HUES6 (cell line): Measurements from ENCODE around the gene ATP10A.
"Not testable (repeated sequence)": the region's sequence is repeated elsewhere in the genome, so short reads cannot be mapped to it uniquely, and the experiment has no call there.

ENCODE experiments used
- H3K27ac ChIP-seq: 2 replicates; pipeline ENCODE4 v1.7.0; 2013; ENCODE audit warnings: low read depth, mild to moderate bottlenecking, low read length, inconsistent platforms
- H3K27me3 ChIP-seq: 2 replicates; pipeline ENCODE4 v1.6.1; 2013; ENCODE audit warnings: low read length; ENCODE audit not compliant: control insufficient read depth, insufficient read depth
- H3K36me3 ChIP-seq: 2 replicates; pipeline ENCODE4 v1.6.1; 2013; ENCODE audit warnings: low read length; ENCODE audit not compliant: control insufficient read depth, insufficient read depth
- H3K4me1 ChIP-seq: 2 replicates; pipeline ENCODE4 v1.6.1; 2013; ENCODE audit warnings: low read length; ENCODE audit not compliant: control insufficient read depth, insufficient read depth
- H3K4me3 ChIP-seq: 2 replicates; pipeline ENCODE4 v1.5.1; 2013; ENCODE audit warnings: low read depth, low read length
- H3K9ac ChIP-seq: one replicate; pipeline ENCODE4 v1.6.1; 2013; ENCODE audit warnings: mild to moderate bottlenecking, low read length
- H3K9me3 ChIP-seq: 2 replicates; pipeline ENCODE4 v1.6.1; 2013; ENCODE audit warnings: low read depth, low read length; ENCODE audit not compliant: control insufficient read depth, insufficient read depth

Gene ATP10A

DNA sequence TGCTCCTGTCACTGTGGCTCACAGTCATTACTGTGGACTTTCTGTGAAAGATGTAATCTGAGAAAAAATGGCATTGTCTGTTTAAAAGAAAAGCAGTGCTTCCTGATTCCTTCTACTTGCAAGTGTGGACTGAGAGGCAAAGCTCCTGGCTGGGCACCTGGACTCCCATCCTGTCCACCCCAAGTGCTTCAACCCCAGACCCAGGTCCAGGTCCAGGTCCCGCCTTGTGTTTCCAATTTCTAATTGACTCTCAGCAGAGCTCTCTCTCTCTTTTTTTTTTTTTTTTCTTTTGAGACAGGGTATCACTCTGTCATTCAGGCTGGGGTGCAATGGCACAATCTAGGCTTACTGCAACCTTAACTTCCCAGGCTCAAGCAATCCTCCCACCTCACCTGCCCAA, 94.9 kb downstream of the ATP10A start:
- Histone ChIP-seq H3K27me3 (no peaks in the 10 kb centered on the region), H3K4me3 (no peak overlapping the region), H3K9ac (no peak overlapping the region), H3K4me1 (no peaks in the 10 kb centered on the region; the same call in 1 of the 2 replicates), H3K9me3 (no peaks in the 10 kb centered on the region), H3K27ac (no peak overlapping the region), H3K36me3 (no peaks in the 10 kb centered on the region)

DNA sequence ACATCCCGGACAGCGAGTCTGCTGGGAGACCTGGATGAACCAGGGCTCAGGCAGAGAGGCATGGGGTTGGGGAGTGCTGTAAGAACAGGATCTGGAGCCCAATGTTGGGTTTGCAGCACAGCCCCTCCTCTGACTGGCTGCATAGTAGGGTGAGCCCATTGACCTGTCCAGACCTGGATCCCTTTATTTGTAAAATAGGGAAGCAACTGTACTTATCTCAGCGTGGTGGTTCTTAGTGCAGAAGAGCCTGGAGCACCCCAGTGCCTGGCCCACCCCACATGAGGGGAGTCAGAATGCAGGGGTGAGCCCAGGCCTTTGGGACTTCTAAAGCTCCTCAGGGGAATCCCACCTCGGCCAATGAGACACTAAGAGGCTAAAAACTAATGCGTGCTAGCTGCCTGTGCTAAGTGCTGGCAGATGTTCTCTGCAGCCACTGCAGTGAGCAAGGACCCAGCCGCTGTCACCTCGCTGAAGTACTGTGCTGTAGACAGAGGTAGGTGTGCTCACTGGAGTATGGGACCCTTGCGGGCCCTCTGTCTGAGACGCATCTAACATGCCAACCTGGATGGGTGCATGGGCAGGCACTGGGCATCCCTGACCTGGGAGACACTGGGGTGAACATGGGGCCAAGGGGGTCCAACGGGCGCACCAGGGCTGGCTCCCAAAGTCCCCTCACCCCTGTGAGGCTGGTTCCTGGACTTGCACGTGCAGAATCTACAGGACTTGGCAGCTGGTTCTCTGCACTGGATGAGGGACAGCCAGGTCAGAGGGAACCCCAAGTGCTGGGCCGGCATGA, 95.6 kb downstream of the ATP10A start:
- no peaks in the 10 kb centered on the region for H3K27me3 ChIP-seq
- H3K9ac ChIP-seq: no peak overlapping the region
- H3K4me3 ChIP-seq: no peak overlapping the region
- no peak overlapping the region for H3K27ac ChIP-seq
- no peaks in the 10 kb centered on the region; the same call in 1 of the 2 replicates for H3K4me1 ChIP-seq
- H3K36me3 ChIP-seq: no peaks in the 10 kb centered on the region
- no peaks in the 10 kb centered on the region for H3K9me3 ChIP-seq

DNA sequence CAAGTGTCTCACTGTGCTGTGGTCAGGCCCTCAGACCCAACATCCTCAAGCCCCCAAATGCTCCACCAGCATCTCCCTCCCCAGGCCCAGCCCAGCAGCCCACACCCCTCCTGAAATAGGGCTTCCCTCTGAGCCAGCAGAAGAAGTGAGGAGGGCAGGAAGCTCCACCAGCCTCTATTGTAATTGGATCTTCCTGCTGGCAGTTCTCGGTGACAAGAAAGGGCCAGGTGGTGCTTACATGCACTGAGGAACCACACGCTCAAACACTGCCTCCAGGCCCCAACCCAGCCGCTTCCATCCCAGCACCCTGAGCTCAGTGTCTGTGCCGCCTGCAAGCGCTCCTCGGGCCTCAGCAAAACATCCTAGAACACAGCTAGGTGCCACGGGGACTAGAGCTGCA, 96.7 kb downstream of the ATP10A start:
- Histone ChIP-seq H3K4me1 (no peaks in the 10 kb centered on the region; the same call in 1 of the 2 replicates), H3K9ac (no peak overlapping the region), H3K36me3 (no peaks in the 10 kb centered on the region), H3K27me3 (no peaks in the 10 kb centered on the region), H3K4me3 (no peak overlapping the region), H3K27ac (no peak overlapping the region), H3K9me3 (no peaks in the 10 kb centered on the region)

DNA sequence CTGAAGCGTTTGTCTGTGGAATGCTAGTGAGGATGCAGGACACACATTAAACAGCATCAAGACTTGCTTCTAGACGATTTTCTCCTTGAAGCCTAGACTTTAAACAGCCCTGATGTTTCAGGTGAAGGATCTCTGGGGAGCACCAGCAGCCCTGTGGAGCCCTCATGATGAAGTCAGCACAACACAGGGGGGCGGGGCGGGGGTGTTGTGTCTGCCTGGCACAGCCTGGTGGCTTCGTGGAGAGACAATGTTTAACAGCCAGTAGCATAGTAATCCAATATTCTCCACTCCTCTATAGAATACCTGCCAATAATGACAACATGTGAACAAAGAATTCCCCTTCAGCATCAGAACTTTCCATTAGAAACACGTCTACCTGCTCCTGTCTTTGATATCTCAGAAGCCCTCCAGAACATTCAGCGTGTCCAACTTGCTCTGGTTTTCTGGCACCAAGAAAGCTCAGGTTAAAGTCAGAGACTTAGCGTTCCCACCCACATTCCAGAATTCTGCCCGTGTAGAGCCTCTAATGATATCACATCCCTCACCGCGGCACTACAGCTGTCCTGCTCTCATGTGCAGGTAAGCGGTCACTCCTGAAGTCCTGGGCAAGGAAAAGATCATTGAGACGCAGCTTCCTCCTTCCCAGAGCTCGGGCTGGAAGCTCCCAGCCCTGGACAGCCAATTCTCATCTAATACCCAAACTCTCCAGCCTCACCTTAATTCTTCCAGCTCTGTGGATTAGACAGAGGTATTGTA, 98.0 kb downstream of the ATP10A start:
- no peaks in the 10 kb centered on the region for H3K36me3 ChIP-seq
- no peak overlapping the region for H3K27ac ChIP-seq
- no peak overlapping the region for H3K4me3 ChIP-seq
- H3K9me3 ChIP-seq: no peaks in the 10 kb centered on the region
- H3K4me1 ChIP-seq: no peaks in the 10 kb centered on the region; the same call in 1 of the 2 replicates
- H3K27me3 ChIP-seq: no peaks in the 10 kb centered on the region
- no peak overlapping the region for H3K9ac ChIP-seq

DNA sequence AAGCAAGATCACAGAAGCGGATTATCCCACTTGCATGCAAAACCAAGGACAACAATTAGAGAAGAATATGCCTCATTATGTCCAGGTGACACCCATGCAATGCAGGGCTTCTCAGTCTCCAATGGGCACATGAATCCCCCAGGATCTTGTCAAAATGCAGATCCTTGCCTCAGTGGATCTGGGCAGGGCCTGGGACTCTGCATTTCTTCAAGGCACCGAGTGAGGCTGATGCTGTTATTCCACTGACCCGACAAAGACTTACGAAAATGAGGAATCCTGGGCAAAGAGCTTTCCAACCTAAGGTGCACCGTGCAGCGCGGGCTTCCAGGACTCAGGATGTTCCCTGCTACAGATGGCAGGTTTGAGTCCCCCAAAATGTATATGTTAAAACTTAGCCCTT, 99.2 kb downstream of the ATP10A start:
- no peaks in the 10 kb centered on the region for H3K36me3 ChIP-seq
- H3K4me3 ChIP-seq: no peak overlapping the region
- no peaks in the 10 kb centered on the region for H3K27me3 ChIP-seq
- H3K4me1 ChIP-seq: no peaks in the 10 kb centered on the region; the same call in 1 of the 2 replicates
- no peak overlapping the region for H3K9ac ChIP-seq
- H3K9me3 ChIP-seq: no peaks in the 10 kb centered on the region
- no peak overlapping the region for H3K27ac ChIP-seq

DNA sequence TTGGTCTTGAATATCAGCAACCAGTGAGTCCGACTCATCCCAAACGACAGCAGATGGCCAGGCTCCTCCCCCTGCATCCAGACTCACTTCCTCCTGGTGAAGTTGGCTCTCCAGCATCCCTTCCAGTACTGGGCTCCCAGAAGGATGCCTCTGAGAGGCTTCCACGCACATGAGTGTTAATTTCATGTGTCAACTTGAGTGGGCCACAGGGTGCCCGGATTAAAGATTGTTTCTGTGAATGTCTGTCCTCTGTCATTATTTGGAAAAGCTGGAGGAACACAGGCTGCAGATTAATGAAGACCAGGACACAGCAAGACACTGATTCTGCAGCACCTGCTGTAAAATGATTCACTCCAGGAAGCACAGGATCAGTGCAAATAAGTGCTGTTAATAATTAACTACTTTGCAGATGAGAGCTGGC, 99.8 kb downstream of the ATP10A start:
- Histone ChIP-seq H3K4me1 (no peaks in the 10 kb centered on the region; the same call in 1 of the 2 replicates), H3K9me3 (no peaks in the 10 kb centered on the region), H3K9ac (no peak overlapping the region), H3K36me3 (no peaks in the 10 kb centered on the region), H3K4me3 (no peak overlapping the region), H3K27ac (no peak overlapping the region), H3K27me3 (no peaks in the 10 kb centered on the region)

DNA sequence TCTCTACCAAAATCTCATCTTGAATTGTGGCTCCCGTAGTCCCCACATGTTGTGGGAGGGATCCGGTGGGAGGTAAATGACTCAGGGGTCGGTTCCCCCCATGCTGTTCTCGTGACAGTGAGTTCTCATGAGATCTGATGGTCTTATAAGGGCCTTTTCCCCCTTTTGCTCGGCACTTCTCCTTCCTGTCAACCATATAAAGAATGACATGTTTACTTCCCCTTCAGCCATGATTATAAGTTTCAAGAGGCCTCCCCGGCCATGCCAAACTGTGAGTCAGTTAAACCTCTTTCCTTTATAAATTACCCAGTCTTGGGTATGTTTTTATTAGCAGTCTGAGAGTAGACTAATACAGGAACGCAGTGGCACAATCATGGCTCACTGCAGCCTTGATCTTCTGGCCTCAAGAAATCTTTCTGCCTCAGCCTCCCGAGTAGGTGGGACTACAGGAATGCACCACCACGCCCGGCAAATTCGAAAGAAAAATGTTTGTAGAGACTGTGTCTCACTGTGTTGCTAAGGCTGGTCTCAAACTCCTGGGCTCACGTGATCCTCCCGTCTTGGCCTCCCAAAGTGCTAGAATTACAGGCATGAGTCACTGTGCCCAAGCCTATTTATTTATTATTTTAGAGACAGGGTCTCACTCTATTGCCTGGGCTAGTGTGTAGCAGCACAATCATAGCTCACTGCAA, 101.0 kb downstream of the ATP10A start:
- H3K36me3 ChIP-seq: no peaks in the 10 kb centered on the region
- no peak overlapping the region for H3K27ac ChIP-seq
- H3K9ac ChIP-seq: no peak overlapping the region
- H3K9me3 ChIP-seq: no peaks in the 10 kb centered on the region
- H3K4me3 ChIP-seq: no peak overlapping the region
- no peaks in the 10 kb centered on the region for H3K27me3 ChIP-seq
- no peaks in the 10 kb centered on the region; the same call in 1 of the 2 replicates for H3K4me1 ChIP-seq

DNA sequence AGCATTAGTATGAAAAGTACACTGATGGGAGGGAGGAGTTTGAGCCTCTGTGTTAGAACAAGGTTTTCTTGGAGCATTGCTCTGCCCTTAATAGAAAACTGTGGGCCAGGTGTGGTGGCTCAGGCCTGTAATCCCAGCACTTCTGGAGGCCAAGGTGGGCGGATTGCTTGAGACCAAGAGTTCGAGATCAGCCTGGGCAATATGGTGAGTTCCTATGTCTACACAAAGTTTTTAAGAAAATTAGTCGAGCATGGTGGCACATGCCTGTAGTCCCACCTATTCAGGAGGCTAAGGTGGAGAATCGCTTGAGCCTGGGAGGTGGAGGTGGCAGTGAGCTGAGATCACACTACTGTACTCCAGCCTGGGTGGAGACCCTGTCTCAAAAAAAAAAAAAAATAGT, 103.7 kb downstream of the ATP10A start:
- no peaks in the 10 kb centered on the region for H3K27me3 ChIP-seq
- no peaks in the 10 kb centered on the region for H3K36me3 ChIP-seq
- no peaks in the 10 kb centered on the region for H3K4me1 ChIP-seq
- H3K27ac ChIP-seq: no peak overlapping the region
- no peaks in the 10 kb centered on the region for H3K9me3 ChIP-seq
- no peak overlapping the region for H3K9ac ChIP-seq
- no peak overlapping the region for H3K4me3 ChIP-seq

DNA sequence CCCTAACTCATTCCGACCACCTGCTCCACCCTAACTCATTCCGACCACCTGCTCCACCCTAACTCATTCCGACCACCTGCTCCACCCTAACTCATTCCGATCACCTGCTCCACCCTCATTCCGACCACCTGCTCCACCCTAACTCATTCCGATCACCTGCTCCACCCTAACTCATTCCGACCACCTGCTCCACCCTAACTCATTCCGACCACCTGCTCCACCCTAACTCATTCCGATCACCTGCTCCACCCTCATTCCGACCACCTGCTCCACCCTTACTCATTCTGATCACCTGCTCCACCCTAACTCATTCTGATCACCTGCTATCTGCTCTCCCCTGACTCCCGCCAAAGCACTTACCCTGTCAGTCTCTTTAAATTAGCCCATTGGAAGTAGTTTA, 104.5 kb downstream of the ATP10A start:
- not testable (repeated sequence) for H3K9ac ChIP-seq, H3K27me3 ChIP-seq, H3K4me1 ChIP-seq, H3K27ac ChIP-seq, H3K9me3 ChIP-seq, H3K36me3 ChIP-seq, H3K4me3 ChIP-seq

DNA sequence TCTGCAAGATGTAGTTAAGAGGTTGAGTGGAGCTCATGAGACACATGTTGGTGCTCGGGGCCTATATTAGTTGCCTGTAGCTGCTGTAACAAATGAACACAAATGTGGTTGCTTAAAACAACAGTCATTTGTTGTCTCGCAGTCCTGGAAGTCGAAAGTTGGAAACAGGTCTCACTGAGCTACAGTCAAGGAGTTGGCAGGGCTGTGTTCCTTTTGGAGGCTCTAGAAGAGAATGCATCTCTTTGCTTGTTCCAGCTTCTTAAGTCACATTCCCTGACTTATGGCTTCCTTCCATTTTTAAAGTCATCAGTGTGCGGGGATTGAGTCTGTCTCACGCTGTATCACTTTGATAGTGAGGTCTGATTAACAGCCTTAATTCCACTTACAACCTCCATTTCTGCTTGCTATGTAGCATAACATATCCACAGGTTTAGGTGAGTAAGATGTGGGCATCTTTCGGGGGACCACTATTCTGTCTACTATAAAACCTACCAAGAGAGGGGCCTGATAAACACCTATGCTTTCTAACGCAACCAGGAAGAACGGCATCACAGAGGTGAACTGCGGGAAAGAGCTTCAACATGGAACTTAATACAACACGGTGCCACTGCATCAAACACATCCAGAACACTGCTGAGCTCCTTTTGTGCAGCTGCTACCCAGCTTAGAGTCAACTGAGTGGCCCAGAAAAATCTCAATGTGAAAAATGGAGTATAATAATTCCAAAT, 119.4 kb downstream of the ATP10A start:
- no peak overlapping the region for H3K9ac ChIP-seq
- no peaks in the 10 kb centered on the region for H3K36me3 ChIP-seq
- H3K27me3 ChIP-seq: no peaks in the 10 kb centered on the region
- no peaks in the 10 kb centered on the region for H3K9me3 ChIP-seq
- no peak overlapping the region for H3K27ac ChIP-seq
- no peak overlapping the region for H3K4me3 ChIP-seq
- no peaks in the 10 kb centered on the region for H3K4me1 ChIP-seq
